Stimulated activated CD4-positive, alpha-beta T cell treated with anti-CD3 and anti-CD28 coated beads, Interleukin-2, amount 100 ng/mL, for 48 hours (primary cell): Measurements from ENCODE around the gene TXNRD2.

ENCODE experiments used
- DNase-seq, 2 donors: peaks; one replicate each; pipeline ENCODE4 v3.0.0-alpha.2; 2020

Gene TXNRD2

GRCh38 chr22:19965771-19966709, 24.4 kb upstream of the TXNRD2 start:
- no peak for DNase-seq

GRCh38 chr22:19964701-19965386, 23.2 kb upstream of the TXNRD2 start:
- no peak for DNase-seq

DNA sequence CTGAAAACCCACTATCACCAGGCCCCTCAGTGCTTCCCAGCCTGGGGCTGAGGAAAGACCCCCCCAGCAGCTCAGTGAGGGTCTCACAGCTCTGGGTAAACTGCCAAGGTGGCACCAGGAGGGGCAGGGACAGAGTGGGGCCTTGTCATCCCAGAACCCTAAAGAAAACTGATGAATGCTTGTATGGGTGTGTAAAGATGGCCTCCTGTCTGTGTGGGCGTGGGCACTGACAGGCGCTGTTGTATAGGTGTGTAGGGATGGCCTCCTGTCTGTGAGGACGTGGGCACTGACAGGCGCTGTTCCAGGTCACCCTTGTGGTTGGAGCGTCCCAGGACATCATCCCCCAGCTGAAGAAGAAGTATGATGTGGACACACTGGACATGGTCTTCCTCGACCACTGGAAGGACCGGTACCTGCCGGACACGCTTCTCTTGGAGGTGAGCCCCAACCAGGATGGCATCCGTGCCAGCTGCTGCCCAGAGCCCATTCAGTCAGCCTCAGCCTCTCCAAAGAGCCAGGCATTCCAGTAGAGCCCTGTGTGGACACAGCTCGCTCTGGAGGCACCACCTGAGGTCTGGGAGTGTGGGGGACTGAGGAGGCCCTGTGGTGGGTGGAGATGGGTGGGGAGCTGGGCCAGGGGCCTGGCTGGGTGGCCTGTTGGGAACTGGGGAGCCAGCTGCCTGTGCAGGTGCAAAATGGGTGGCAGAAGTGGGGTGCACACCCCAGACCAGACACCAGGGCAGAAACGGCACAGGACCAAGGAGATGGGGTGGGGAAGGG, 22.4 kb upstream of the TXNRD2 start:
- no peak for DNase-seq

DNA sequence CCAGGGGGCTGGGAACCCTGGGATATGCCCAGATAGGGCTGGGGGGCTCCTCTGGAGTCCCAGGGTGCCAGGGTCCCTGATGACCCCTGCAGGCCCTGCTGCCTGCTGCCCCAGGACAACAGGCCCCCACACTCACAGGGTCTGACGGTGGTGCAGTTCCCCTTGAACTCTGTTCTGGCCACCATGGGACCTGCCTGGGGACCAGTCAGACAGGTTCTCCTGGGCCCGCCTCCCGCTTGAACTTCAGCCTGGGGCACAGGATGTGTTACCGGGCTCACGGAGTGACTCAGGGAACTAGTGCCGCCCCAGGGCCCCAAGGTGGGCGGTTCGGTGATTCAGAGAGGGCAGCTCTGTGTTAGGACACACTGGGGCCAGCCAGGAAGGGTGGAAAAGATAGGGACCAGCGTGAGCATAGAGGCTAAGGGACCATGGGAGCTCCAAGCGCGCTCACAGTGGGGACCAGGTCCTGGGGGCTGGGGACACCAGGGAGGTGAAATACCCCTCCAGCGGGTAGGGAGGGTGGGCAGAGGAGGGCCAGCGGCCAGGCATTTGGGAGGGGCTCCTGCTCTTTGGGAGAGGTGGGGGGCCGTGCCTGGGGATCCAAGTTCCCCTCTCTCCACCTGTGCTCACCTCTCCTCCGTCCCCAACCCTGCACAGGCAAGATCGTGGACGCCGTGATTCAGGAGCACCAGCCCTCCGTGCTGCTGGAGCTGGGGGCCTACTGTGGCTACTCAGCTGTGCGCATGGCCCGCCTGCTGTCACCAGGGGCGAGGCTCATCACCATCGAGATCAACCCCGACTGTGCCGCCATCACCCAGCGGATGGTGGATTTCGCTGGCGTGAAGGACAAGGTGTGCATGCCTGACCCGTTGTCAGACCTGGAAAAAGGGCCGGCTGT, 21.5 kb upstream of the TXNRD2 start:
- DNase-seq = no peak

DNA sequence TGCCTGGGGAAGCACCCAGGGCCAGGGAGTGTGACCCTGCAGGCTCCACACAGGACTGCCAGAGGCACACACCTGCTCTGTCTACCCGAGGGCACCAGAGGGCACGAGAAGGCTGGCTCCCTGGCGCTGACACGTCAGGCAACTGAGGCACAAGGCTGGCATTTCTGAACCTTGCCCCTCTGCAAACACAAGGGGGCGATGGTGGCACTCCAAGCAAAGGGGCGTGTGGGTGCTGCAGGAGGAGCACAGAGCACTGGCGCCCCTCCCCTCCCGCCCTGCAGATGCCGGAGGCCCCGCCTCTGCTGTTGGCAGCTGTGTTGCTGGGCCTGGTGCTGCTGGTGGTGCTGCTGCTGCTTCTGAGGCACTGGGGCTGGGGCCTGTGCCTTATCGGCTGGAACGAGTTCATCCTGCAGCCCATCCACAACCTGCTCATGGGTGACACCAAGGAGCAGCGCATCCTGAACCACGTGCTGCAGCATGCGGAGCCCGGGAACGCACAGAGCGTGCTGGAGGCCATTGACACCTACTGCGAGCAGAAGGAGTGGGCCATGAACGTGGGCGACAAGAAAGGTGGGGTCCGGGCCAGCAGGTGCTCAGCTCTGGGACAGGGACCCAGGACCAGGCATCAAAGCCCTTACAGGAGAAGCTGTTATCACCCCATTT, 20.8 kb upstream of the TXNRD2 start:
- DNase-seq = peak; percentile 61 to 76

DNA sequence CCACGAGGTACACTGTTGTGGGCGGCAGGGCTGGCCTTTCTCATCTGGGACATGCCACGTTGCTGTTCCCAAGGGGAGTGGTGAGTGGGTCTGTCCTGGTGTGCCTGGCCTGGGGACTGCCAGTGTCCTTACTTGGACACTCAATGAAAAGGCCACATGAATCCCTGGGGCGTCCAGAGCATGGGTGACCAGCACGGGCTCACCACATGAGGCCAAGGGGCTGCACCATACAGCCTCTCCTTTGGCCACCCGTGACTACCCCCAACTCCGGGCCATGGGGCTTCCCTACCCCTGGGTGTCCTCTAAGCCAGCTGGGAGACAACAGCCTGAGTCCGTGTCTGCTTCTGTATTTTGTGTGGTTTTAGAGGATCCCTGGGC, 20.2 kb upstream of the TXNRD2 start:
- no peak for DNase-seq

- DNase-seq = no peak
Observed at GRCh38 chr22:19961201-19961580, 19.6 kb upstream of the TXNRD2 start.

GRCh38 chr22:19960491-19961200, 19.0 kb upstream of the TXNRD2 start:
- no peak for DNase-seq

- DNase-seq = no peak
Observed at GRCh38 chr22:19959587-19960490, 18.2 kb upstream of the TXNRD2 start.

GRCh38 chr22:19959043-19959586, 17.5 kb upstream of the TXNRD2 start:
- no peak for DNase-seq

GRCh38 chr22:19958083-19959042, 16.7 kb upstream of the TXNRD2 start:
- DNase-seq = no peak

- DNase-seq = no peak
Observed at GRCh38 chr22:19957445-19957844, 15.8 kb upstream of the TXNRD2 start.

DNA sequence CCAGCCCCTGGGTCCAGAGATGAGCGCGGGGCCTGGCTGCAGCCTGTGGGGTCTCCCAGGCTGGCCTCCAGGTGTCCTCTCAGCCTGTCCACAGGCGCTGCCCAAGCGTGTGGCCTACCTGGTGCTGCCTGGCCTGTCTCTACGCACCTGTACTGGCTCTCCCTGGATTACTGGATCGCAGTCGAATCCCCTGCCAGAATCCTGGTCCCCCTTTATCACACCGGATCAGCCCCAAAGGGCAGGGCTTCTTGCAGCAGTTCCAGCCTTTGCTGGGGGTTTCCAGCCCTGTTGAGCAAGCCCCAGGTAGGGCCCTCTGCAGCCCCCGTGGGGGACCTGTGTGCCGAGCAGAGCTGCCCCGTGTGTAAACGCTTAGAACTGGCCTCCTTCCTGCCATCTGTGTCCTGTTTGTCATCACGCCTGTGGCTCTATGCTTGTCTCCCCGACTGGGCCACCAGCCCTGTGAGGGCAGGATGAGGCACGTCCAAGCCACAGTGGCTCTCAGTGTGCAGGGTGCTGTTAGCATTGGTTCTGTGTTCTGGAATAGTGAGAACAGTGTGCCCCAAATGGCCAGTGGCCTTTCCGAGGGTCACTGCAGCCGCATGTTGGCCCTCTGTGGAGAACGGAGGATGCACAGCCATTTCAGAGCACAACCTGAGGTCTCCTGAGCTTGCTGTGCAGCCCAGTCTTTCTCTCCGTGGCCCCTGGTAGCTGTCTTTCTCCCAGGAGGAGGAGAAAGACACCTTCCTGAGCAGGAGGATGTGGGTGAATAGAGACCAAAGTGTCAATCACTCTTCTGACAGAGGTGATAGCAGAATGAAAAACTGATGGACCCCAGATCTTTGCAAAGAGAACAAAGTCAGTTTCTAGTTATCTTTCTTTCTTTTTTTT, 13.9 kb upstream of the TXNRD2 start:
- no peak for DNase-seq

- no peak for DNase-seq
Observed at GRCh38 chr22:19951346-19951745, 9.7 kb upstream of the TXNRD2 start.

DNA sequence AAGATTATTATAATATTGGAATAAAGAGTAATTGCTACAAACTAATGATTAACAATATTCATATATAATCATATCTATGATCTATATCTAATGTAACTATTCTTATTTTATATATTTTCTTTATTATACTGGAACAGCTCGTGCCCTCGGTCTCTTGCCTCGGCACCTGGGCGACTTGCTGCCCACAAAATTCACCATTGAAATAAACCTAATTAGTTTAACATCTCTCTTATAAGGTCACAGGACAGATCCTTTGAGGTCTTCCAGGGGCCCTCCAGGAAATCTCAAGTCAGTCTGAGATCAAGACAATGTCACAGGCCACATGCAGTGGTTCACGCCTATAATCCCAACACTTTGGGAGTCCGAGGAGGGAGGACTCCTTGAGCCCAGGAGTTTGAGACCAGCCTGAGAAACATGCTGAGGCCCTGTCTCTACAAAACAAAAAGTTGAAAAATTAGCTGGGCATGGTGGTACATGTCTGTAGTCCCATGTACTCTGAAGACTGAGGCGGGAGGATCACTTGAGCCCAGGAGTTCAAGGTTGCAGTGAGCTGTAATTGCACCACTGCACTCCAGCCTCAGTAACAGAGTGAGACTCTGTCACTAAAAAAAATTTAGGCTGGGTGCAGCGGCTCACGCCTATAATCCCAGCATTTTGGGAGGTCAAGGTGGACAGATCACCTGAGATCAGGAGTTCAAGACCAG, 6.6 kb upstream of the TXNRD2 start:
- DNase-seq = no peak
